ENCODE results near the gene SSC4D.

DNA sequence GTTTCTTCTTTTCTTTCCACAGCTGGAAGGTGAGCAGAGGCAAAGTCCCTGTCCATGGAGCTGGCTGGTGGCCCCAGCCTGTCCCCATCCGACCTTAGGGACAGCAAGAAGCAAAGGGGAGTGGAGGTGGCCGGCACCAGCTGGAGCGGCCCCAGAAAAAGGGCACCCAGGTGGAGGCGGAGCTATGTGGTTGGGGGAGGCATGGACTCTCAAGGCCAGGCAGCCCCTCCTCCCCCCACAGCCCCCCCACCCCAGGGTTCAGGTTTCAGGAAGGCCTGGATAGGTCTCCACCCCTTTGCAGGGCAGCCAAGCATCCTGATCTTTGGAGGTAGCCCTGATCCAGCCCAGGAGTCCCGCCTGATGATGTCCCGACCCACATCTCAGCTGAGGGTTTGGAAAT, at the start of gene SSC4D:
- TF ChIP-seq, protein P1, sequence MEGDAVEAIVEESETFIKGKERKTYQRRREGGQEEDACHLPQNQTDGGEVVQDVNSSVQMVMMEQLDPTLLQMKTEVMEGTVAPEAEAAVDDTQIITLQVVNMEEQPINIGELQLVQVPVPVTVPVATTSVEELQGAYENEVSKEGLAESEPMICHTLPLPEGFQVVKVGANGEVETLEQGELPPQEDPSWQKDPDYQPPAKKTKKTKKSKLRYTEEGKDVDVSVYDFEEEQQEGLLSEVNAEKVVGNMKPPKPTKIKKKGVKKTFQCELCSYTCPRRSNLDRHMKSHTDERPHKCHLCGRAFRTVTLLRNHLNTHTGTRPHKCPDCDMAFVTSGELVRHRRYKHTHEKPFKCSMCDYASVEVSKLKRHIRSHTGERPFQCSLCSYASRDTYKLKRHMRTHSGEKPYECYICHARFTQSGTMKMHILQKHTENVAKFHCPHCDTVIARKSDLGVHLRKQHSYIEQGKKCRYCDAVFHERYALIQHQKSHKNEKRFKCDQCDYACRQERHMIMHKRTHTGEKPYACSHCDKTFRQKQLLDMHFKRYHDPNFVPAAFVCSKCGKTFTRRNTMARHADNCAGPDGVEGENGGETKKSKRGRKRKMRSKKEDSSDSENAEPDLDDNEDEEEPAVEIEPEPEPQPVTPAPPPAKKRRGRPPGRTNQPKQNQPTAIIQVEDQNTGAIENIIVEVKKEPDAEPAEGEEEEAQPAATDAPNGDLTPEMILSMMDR (IDR thresholded peaks at IDR 0.05; ENCODE audit: control extremely low read depth in 1 of 3, insufficient read depth in 1 of 3, low read depth in 1 of 3, low read length in 3 of 3): no peak
- no peak for TF ChIP-seq EZH2 (IDR thresholded peaks at IDR 0.05; ENCODE audit: low read depth, low read length, severe bottlenecking)
- TF ChIP-seq POLR2A (IDR thresholded peaks at IDR 0.05; ENCODE audit: control extremely low read depth in 1 of 2, low read depth in 2 of 2, low read length in 2 of 2): no peak
- no peak for TF ChIP-seq KDM1A (IDR thresholded peaks at IDR 0.05; ENCODE audit: borderline replicate concordance, low read length)
- TF ChIP-seq CREB1 (IDR thresholded peaks at IDR 0.05): no peak
- no peak for TF ChIP-seq RBBP5 (IDR thresholded peaks at IDR 0.05; ENCODE audit: borderline replicate concordance, low read depth, low read length)
- no peak for TF ChIP-seq GABPA (IDR thresholded peaks at IDR 0.05; ENCODE audit: borderline replicate concordance, insufficient read depth, low read length)
- no peak for TF ChIP-seq CEBPB (IDR thresholded peaks at IDR 0.05; ENCODE audit: low read depth, low read length)
- TF ChIP-seq BRCA1 (IDR thresholded peaks at IDR 0.05; ENCODE audit: low read depth, low read length): no peak
- TF ChIP-seq CBX5 (IDR thresholded peaks at IDR 0.05; ENCODE audit: low read depth, low read length): no peak
